ENCODE measurements around the gene AVPR2.

AVPR2 gene

DNA sequence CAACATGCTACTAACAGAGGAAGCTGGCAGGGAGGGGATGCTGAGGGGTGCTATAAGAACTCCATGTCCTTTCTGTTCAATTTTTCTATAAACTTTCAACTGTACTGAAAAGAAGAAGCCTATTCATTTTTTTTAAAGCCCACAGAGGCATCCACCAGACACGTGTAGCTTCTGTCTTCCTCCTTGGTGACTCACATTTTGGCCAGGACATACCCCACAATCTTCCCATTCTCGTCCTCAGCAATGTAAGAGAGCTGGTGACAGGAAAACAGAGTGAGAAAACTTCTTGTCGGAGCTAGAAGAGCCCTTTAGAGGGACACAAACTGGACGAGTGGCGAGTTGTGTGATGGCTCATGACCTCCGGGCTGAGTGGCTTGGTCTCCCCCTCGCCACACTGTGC lies 29.3 kb downstream of the AVPR2 start:
- TF ChIP-seq ZBTB7A (IDR thresholded peaks at IDR 0.05; ENCODE audit: low read depth): no peak
- no peak for TF ChIP-seq TCF12 (IDR thresholded peaks at IDR 0.05; ENCODE audit: low read depth)
- TF ChIP-seq CREB1 (IDR thresholded peaks at IDR 0.05; ENCODE audit: low read depth): no peak
- TF ChIP-seq, protein P1, sequence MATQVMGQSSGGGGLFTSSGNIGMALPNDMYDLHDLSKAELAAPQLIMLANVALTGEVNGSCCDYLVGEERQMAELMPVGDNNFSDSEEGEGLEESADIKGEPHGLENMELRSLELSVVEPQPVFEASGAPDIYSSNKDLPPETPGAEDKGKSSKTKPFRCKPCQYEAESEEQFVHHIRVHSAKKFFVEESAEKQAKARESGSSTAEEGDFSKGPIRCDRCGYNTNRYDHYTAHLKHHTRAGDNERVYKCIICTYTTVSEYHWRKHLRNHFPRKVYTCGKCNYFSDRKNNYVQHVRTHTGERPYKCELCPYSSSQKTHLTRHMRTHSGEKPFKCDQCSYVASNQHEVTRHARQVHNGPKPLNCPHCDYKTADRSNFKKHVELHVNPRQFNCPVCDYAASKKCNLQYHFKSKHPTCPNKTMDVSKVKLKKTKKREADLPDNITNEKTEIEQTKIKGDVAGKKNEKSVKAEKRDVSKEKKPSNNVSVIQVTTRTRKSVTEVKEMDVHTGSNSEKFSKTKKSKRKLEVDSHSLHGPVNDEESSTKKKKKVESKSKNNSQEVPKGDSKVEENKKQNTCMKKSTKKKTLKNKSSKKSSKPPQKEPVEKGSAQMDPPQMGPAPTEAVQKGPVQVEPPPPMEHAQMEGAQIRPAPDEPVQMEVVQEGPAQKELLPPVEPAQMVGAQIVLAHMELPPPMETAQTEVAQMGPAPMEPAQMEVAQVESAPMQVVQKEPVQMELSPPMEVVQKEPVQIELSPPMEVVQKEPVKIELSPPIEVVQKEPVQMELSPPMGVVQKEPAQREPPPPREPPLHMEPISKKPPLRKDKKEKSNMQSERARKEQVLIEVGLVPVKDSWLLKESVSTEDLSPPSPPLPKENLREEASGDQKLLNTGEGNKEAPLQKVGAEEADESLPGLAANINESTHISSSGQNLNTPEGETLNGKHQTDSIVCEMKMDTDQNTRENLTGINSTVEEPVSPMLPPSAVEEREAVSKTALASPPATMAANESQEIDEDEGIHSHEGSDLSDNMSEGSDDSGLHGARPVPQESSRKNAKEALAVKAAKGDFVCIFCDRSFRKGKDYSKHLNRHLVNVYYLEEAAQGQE (IDR thresholded peaks at IDR 0.05; ENCODE audit: low read depth): no peak
- TF ChIP-seq RAD21 (IDR thresholded peaks at IDR 0.05; ENCODE audit: low read depth): no peak
- TF ChIP-seq TEAD4 (IDR thresholded peaks at IDR 0.05): no peak
- TF ChIP-seq TAF1 (IDR thresholded peaks at IDR 0.05; ENCODE audit: low read depth): no peak
- TF ChIP-seq FOXM1 (IDR thresholded peaks at IDR 0.05; ENCODE audit: borderline replicate concordance, low read depth): no peak
- no peak for TF ChIP-seq NFIC (IDR thresholded peaks at IDR 0.05)
- TF ChIP-seq, protein P2, sequence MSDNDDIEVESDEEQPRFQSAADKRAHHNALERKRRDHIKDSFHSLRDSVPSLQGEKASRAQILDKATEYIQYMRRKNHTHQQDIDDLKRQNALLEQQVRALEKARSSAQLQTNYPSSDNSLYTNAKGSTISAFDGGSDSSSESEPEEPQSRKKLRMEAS (IDR thresholded peaks at IDR 0.05): no peak
- no peak for TF ChIP-seq EGR1 (IDR thresholded peaks at IDR 0.05)
- TF ChIP-seq, protein P3, sequence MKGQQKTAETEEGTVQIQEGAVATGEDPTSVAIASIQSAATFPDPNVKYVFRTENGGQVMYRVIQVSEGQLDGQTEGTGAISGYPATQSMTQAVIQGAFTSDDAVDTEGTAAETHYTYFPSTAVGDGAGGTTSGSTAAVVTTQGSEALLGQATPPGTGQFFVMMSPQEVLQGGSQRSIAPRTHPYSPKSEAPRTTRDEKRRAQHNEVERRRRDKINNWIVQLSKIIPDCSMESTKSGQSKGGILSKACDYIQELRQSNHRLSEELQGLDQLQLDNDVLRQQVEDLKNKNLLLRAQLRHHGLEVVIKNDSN (IDR thresholded peaks at IDR 0.05): no peak
- TF ChIP-seq CEBPB (IDR thresholded peaks at IDR 0.05): no peak
- no peak for TF ChIP-seq YY1 (IDR thresholded peaks at IDR 0.05; ENCODE audit: low read depth)
- TF ChIP-seq EP300 (IDR thresholded peaks at IDR 0.05; ENCODE audit: borderline replicate concordance): no peak

DNA sequence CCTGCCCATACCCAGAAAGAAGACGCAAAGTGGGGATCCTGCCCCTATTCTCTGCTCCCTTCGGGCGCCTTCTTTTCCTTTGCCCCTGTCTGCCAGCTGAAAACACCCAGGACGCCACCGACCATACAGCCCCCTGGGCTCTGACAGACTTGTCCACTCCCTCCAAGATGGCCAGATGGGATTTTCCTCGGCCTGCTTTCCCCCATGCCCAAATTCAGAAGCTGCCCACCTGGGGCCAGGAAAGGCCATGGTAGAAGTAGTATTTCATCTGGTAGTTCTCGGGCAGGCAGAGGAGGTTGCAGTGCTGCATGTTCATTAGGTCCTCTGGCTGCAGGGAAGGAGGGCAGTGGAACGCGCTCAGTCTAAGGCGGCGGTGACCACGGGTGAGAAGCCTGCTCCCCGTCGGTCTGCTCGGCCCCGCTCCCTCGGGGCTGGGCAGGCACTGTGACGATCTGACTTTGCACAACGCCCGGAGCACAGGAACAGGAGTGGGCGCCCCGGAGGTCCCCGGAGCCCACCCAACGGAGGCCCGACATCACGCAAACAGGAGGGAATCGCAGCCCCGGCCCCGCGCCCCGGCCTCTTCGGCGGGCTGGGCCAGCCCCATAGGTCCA lies 29.8 kb downstream of the AVPR2 start:
- no peak for TF ChIP-seq TAF1 (IDR thresholded peaks at IDR 0.05; ENCODE audit: low read depth)

DNA sequence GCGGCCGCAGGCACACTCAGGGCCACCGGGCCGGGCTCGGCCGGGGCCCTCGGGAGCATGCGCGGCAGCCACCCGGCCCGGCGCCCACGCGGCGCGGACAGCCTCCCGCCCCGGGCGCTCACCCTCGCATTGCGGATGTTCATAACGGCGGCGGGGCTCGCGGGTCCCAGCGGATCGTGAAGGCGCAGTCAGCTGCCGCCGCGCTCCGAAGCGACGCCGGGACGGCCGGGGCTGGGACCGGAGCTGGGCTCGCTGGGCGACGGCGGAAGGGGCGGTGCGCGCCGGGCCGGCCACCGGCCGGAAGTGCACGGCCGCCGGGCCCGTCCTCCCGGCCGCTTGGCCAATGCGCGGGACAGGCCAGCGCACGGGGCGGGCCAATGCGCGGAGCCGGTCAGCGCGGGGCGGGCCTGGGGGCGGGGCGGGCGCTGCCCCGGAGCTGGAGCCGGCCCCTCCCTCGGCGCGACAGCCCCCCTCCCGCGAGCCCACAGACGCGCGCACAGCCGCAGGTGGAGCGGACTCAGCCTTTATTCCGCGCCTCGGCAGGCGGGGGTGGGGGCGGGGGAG lies 30.4 kb downstream of the AVPR2 start, which contains the start of gene NAA10:
TSS of gene NAA10 (minus strand) at position 276 of the 564 bp plus-strand sequence. CDS start at position 143, 133 bp downstream.
- no peak for TF ChIP-seq EGR1 (IDR thresholded peaks at IDR 0.05)
- no peak for TF ChIP-seq EP300 (IDR thresholded peaks at IDR 0.05; ENCODE audit: borderline replicate concordance)
- no peak for TF ChIP-seq FOXM1 (IDR thresholded peaks at IDR 0.05; ENCODE audit: borderline replicate concordance, low read depth)
- TF ChIP-seq YY1 (IDR thresholded peaks at IDR 0.05; ENCODE audit: low read depth): no peak
- no peak for TF ChIP-seq ZBTB7A (IDR thresholded peaks at IDR 0.05; ENCODE audit: low read depth)
- TF ChIP-seq, protein P2 (IDR thresholded peaks at IDR 0.05): no peak; the same call in 1 of the 2 replicates
- TF ChIP-seq, protein P3 (IDR thresholded peaks at IDR 0.05): no peak
- no peak for TF ChIP-seq CEBPB (IDR thresholded peaks at IDR 0.05)
- no peak for TF ChIP-seq TCF12 (IDR thresholded peaks at IDR 0.05; ENCODE audit: low read depth)
- no peak for TF ChIP-seq RAD21 (IDR thresholded peaks at IDR 0.05; ENCODE audit: low read depth)
- no peak for TF ChIP-seq TEAD4 (IDR thresholded peaks at IDR 0.05)

DNA sequence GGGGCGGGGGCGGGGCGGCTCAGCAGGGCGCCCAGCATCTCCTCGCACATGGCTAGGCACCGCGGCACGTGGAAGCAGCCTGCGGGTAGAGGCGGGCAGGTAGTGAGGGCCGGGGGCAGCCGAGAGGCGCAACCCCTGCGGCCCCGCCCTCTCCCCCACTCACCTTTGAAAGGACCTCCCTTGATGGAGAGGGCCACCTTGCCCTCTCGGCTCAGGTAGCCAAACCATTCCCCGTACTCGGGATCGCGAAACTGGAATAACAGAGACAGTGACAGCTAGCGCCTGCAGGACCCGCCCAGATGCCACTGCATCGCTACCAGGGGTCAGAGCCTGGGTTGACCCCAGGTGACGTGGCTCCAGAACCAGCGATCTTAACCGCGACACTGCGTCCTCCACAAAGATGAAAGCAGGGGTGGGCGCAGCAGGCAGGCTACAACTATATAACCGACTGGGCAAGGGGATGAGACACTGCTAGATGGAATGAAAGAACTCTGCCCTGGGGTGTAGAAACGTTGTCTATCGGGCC lies 30.9 kb downstream of the AVPR2 start:
- TF ChIP-seq, protein P2 (IDR thresholded peaks at IDR 0.05): peak; percentile 45; the same call in 1 of the 2 replicates
- no peak for TF ChIP-seq TAF1 (IDR thresholded peaks at IDR 0.05; ENCODE audit: low read depth)

DNA sequence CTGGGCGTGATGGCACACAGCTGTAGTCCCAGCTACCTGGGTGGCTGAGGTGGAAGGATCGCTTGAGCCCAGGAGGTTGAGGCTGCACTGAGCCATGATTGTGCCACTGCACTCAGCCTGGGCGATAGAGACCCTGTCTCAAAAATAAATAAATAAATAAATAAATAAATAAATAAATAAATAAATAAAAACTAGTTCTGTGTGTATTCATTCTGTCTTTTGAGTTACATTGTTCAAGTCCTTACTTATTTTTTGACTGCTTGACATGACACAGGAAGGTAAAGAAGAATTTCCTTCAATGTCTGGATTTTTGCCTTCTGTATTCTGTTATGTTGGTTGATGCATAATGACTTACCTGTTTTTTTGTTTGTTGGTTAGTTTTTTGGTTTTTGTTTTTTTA lies 32.6 kb downstream of the AVPR2 start:
- TF ChIP-seq FOXM1 (IDR thresholded peaks at IDR 0.05; ENCODE audit: borderline replicate concordance, low read depth): no peak
- TF ChIP-seq, protein P1 (IDR thresholded peaks at IDR 0.05; ENCODE audit: low read depth): no peak
- no peak for TF ChIP-seq EP300 (IDR thresholded peaks at IDR 0.05; ENCODE audit: borderline replicate concordance)
- no peak for TF ChIP-seq NFIC (IDR thresholded peaks at IDR 0.05)
- TF ChIP-seq ZBTB7A (IDR thresholded peaks at IDR 0.05; ENCODE audit: low read depth): no peak
- TF ChIP-seq RAD21 (IDR thresholded peaks at IDR 0.05; ENCODE audit: low read depth): no peak

DNA sequence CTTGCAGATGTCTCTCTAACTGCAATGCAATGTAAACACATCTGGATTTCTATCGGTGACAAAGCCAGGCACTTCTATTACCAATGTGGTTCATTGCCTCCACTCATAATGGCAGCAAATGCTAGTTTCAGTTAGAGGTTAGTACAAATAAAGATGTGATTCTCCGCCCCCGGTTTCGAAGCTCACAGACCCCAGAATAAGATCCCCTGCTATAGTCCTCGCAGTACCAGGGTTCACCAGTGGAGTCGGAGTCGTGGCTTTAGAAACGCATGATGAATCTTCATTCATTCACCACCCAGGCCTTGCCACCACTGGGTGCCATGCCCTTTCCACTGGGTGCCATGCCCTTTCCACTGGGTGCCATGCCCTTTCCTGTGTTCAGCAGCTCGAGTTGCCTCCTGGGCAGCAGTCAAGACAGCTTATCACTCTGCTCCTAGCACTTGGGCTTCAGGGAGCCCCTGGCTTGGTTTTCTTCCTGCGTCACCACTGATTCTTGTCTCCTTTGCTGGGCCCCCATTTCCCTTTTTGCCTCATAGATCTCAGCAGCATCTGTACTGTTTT lies 33.8 kb downstream of the AVPR2 start:
- no peak for TF ChIP-seq EP300 (IDR thresholded peaks at IDR 0.05; ENCODE audit: borderline replicate concordance)
- TF ChIP-seq, protein P3 (IDR thresholded peaks at IDR 0.05): no peak
- TF ChIP-seq, protein P1 (IDR thresholded peaks at IDR 0.05; ENCODE audit: low read depth): no peak
- no peak for TF ChIP-seq CREB1 (IDR thresholded peaks at IDR 0.05; ENCODE audit: low read depth)
- no peak for TF ChIP-seq CEBPB (IDR thresholded peaks at IDR 0.05)
- no peak for TF ChIP-seq FOXM1 (IDR thresholded peaks at IDR 0.05; ENCODE audit: borderline replicate concordance, low read depth)
- TF ChIP-seq TCF12 (IDR thresholded peaks at IDR 0.05; ENCODE audit: low read depth): no peak
- no peak for TF ChIP-seq NFIC (IDR thresholded peaks at IDR 0.05)
- no peak for TF ChIP-seq RAD21 (IDR thresholded peaks at IDR 0.05; ENCODE audit: low read depth)
- no peak for TF ChIP-seq YY1 (IDR thresholded peaks at IDR 0.05; ENCODE audit: low read depth)

Data from Ishikawa (cell line).